Measurements from ENCODE around the gene CEPT1.

DNA sequence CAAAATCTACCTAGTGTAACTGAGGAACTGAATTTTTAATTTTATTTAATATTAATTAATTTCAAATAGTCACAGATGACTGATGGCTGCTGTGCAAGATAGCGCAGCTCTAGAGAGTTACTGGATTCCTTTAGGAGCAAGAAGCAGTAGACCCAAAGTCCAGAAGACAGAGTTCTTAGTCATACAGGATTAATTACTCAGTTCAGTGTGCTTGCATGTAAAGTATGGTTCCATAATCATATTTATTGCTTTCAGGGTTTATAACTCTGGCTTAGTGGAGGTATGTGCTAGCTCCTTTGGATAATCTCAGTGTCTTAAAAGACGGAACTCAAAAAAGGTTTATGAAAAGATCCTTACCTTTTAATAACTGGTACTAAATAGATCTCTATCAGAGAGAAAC lies 17.4 kb downstream of the CEPT1 start:
- TF ChIP-seq MTA2 (IDR thresholded peaks at IDR 0.05; ENCODE audit: low read depth) = no peak
- TF ChIP-seq ZFP30 (CRISPR knock-in tag; IDR thresholded peaks at IDR 0.05; ENCODE audit: borderline replicate concordance) = no peak
- TF ChIP-seq, protein P1, sequence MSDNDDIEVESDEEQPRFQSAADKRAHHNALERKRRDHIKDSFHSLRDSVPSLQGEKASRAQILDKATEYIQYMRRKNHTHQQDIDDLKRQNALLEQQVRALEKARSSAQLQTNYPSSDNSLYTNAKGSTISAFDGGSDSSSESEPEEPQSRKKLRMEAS (CRISPR knock-in tag; IDR thresholded peaks at IDR 0.05) = no peak

All from K562 (cell line).